Umbilical cord (tissue), 2 donors: ENCODE measurements around the gene RNF121. TPM values are rescaled to one million over a fixed set of nuclear protein-coding genes. Genes with fewer than 3 reads are reported as not detected.
A peak's percentile ranks its signal among the peaks of the same experiment; 100 is the strongest.

Source experiments
- DNase-seq: peaks from one replicate; pipeline ENCODE4 v3.0.0-alpha.2; 2015; ENCODE audit warnings: low spot score
- total RNA-seq: library from RNA; depleted of rRNA; stranded (reverse); fragments of >200 nt; gene quantifications from one replicate; pipeline ENCODE4 v1.2.3, GENCODE V29; 2014; ENCODE audit warnings: low replicate concordance; ENCODE audit not compliant: insufficient read depth

Gene RNF121
- total RNA-seq, 1 donor from 2014 or later: 30.1 TPM

GRCh38 chr11:72005347-72006260, 76.8 kb downstream of the RNF121 start:
- no peak for DNase-seq

- DNase-seq: no peak
These were observed 77.7 kb downstream of the RNF121 start for GRCh38 chr11:72006309-72007088.

- DNase-seq: no peak
These were observed 78.2 kb downstream of the RNF121 start for GRCh38 chr11:72007089-72007476.

GRCh38 chr11:72007587-72007986, 78.7 kb downstream of the RNF121 start:
- no peak for DNase-seq

- DNase-seq: no peak
These were observed 79.9 kb downstream of the RNF121 start for GRCh38 chr11:72008728-72009127.

- no peak for DNase-seq
These were observed 80.3 kb downstream of the RNF121 start for GRCh38 chr11:72009156-72009555.

GRCh38 chr11:72010529-72011233, 81.8 kb downstream of the RNF121 start:
- DNase-seq: no peak

GRCh38 chr11:72012091-72012630, 83.3 kb downstream of the RNF121 start:
- DNase-seq: no peak

GRCh38 chr11:72012897-72013721, 84.3 kb downstream of the RNF121 start:
- peak; percentile 89 for DNase-seq

GRCh38 chr11:72013765-72014711, 85.2 kb downstream of the RNF121 start:
- DNase-seq: no peak

- DNase-seq: no peak
These were observed 86.0 kb downstream of the RNF121 start for GRCh38 chr11:72014761-72015320.

- no peak for DNase-seq
These were observed 86.7 kb downstream of the RNF121 start for GRCh38 chr11:72015511-72016061.

GRCh38 chr11:72018171-72018570, 89.3 kb downstream of the RNF121 start:
- no peak for DNase-seq

- DNase-seq: no peak
These were observed 94.5 kb downstream of the RNF121 start for GRCh38 chr11:72023335-72023734.

- DNase-seq: peak; percentile 55
These were observed 95.4 kb downstream of the RNF121 start for GRCh38 chr11:72024069-72024754.

- peak; percentile 52 for DNase-seq
These were observed 97.2 kb downstream of the RNF121 start for GRCh38 chr11:72026090-72026489.

- DNase-seq: no peak
These were observed 101.7 kb downstream of the RNF121 start for GRCh38 chr11:72030472-72031045.

GRCh38 chr11:72036687-72037086, 107.8 kb downstream of the RNF121 start:
- no peak for DNase-seq
